Femur (tissue), 1 donor: ENCODE results near the gene ZNF609.

Experiments used
- DNase-seq: peaks from one replicate; pipeline ENCODE4 v3.0.0-alpha.2; 2017

Gene ZNF609

DNA sequence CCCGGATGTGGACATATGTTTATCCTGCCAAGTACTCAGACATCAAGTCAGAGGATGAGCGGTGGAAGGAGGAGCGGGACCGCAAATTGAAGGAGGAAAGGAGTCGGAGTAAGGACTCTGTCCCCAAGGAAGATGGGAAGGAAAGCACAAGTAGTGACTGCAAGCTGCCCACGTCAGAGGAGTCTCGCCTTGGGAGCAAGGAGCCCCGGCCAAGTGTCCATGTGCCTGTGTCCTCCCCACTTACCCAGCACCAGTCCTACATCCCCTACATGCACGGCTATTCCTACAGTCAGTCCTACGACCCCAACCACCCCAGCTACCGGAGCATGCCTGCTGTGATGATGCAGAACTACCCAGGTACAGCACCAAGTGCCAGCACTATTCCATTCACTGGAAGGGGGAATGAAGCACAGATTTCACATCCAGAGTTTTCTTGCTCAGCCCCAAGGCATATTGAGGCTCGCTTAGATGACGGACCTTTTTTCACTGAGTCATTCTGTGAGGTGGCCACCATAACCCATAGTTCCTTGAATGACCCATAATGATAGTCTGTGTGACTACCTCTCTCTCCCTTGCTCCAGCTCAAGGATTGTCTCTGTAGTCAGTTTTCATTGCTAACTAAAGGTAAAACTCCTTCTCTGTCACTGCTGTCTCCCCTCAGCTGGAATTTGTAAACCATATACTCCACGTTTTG lies 217.9 kb downstream of the ZNF609 start:
- DNase-seq, result no peak

GRCh38 chr15:64680097-64680496 lies 219.7 kb downstream of the ZNF609 start:
- no peak for DNase-seq

DNA sequence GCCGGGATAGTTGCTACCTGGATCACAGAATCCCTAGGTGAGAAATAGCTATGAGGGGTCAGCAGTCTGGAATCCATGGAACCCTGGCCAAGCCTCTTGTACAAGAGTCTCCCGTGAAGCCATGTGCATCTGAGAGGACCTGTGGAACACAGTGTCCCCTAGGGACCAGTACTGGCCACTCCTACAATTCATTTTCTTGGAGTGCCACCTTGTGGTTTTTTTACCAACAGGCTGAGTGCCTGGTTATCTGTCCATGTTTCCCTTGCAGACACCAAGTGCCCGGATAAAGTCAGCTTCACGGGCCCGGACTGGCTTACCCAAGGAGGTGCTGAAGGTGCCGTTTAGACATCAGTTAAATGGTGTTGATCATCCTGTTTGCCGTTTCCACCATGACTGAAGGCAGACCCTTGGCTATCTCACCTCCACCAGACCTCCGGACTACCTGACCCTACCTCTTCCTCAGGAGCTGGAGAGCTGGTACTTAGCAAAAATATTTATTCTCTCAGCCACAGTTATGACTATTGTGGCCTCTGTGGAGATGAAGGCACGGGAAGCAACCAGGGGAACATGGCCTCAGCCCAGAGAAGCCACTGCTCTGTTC lies 221.1 kb downstream of the ZNF609 start:
- DNase-seq, result no peak

DNA sequence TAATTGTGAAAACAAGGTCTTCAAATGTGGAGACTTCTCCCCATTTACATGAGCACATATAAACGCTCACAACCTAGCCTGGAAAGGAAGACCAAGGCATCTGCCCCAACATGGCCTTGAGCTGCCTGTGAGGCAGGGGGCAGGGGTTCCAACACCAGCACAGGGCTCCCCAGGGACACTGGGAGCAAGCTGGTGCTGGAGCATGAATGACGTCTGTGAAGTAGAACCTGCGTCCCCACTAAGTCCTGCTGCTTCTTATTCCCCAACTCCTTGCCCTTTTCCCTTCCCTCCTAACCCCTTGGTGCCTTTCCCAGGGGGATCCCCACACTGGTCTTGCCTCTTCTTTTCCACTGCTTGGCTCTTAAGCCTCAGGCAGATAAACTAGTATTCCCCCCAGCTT lies 221.9 kb downstream of the ZNF609 start:
- DNase-seq, result no peak

- no peak for DNase-seq
Observed at GRCh38 chr15:64683378-64683777, 223.0 kb downstream of the ZNF609 start.

GRCh38 chr15:64685230-64685888 lies 225.0 kb downstream of the ZNF609 start:
- no peak for DNase-seq

- DNase-seq, result no peak
Observed at GRCh38 chr15:64686130-64686735, 225.9 kb downstream of the ZNF609 start.

GRCh38 chr15:64687172-64687571 lies 226.8 kb downstream of the ZNF609 start:
- no peak for DNase-seq

- DNase-seq, result no peak
Observed at GRCh38 chr15:64687688-64688087, 227.3 kb downstream of the ZNF609 start.

- no peak for DNase-seq
Observed at GRCh38 chr15:64688770-64689169, 228.4 kb downstream of the ZNF609 start.

GRCh38 chr15:64690008-64690407 lies 229.6 kb downstream of the ZNF609 start:
- DNase-seq, result no peak

DNA sequence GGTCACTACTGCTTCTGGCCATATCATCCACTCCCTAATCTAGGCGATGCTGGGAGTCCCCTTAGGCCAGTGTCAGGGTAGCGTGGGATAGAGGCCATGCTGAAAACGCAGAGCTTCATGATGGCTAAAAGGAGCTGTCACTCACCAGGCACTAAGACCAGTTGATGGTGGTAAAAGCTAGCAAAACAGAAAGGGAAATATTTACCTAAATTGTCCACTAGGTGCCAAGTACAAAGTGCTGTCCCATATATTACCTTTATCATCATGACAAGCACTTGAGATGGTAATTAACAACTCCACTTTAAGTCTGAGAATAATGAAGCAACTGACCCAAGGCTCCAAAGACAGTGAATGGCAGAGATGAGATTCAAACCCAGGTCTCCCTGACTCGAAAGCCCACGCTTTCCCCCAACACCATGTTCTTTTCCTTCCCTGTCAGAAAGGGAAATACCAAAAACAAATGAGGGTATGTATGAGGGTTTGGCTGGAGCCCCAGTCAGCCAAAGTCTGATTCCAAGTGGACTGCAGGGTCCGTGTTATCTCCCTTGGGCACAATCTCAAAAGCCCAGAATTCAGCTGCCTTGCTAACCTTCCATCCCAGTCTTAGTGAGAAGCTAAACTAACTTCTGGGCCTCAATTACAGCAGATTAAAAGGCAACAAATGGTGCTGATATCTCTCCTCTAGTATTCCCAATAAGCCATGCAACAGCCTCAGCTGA lies 230.4 kb downstream of the ZNF609 start:
- no peak for DNase-seq

DNA sequence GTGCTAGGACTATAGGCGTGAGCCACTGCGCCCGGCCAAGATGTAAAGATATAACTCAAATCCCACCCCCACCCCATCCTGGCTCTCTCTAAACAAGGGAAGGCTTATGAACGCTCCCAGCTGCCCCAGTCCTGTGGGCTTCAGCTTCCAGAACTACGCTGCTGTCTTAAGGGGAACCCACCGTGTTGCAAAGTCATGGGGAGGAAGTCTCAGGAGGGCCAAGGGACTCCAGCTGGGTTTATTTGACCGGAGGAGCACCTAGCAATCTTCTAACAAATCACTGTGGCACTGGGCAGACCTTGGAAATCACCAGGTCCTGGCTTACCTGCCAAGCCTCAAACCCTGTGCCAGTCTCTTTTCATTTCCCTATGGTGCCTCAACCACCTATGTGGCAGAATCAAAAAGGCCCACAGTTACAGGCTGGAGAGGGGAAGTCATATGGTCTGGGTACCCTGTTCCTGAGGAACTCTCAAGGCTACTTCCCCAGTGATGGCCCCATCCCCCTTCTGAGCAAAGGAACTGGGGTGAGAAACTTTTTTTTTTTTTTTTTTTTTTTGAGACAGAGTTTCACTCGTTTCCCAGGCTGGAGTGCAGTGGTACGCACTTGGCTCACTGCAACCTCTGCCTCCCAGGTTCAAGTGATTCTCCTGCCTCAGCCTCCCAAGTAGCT lies 231.7 kb downstream of the ZNF609 start:
- no peak for DNase-seq

DNA sequence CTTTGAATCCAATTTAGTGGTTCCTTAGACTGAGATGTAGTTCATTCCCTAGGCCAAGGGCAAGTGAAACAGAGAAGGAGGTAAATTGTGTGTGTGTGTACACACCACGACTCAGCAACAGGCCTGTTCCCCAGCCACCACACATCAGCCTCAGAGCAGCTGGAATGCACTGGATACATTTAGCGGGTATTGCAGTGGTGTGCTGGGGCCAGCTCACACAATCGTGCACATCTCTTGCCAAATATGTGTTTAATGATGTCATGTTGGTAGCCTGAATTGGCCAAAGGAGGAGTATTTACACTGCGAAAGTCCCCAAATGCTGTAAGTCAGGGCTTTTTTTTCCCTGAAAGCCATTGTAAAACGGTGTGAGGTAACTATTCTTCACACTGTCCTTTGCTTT lies 232.8 kb downstream of the ZNF609 start:
- DNase-seq, result peak; percentile 74

GRCh38 chr15:64694816-64695215 lies 234.4 kb downstream of the ZNF609 start:
- DNase-seq, result no peak

- DNase-seq, result no peak
Observed at GRCh38 chr15:64695561-64695992, 235.2 kb downstream of the ZNF609 start.

GRCh38 chr15:64696481-64696880 lies 236.1 kb downstream of the ZNF609 start:
- no peak for DNase-seq

DNA sequence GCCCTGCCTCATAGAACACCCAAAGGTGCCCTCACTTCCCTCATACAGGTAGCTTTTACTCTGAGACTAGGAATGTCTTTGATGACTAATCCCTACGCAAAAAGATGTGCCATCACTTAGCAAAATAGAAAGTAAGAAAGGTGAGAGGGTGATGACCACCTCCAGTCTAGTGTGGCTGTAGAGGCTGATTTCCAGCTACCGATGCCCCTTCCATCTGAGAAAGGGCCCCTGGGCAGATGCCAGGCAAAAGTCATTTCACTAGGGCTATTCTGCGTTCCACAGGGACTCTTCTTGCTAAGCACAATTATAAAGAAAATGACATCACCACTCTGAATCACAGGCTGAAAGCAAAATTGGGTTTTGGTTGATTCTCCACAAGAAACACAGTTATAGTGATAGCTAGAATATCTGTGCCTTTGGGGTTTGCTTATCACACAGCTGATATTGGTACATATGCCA lies 237.6 kb downstream of the ZNF609 start:
- DNase-seq, result no peak

DNA sequence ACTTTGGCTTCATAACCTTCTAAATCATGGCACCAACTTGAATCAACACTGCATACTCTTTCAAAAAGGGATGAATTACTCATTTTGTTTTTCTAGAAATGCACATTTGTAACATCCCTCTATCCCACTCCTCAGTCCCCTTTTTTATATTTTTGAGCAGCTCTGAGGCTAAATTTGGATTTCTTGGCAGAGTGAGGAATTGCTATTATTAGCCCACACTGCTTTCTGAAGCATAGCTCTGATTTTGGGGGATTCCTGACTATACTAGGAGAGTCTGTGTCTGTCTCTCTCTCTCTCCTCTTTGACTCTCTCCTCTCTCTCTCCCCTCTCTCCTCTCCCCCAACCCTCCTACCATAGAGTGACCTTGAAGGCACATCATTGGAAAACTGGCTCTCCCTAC lies 238.4 kb downstream of the ZNF609 start:
- DNase-seq, result no peak

- peak; percentile 88 for DNase-seq
Observed at GRCh38 chr15:64699751-64700388, 239.5 kb downstream of the ZNF609 start.

GRCh38 chr15:64701051-64701450 lies 240.7 kb downstream of the ZNF609 start:
- no peak for DNase-seq
